Ovary (tissue), 3 donors: ENCODE data around the gene AIFM1.

Experiments used
- POLR2A ChIP-seq: fragments of 450-650 bp; IDR thresholded peaks from one replicate; pipeline ENCODE4 v1.6.1; 2017; ENCODE audit warnings: antibody characterized with exemption, mild to moderate bottlenecking, moderate library complexity
- TF ChIP-seq, protein P1 (sequence below), 3 donors: fragments of 450-650 bp in 2 of 3; fragments of 200-600 bp in 1 of 3; IDR thresholded peaks; one replicate each; pipeline versions ENCODE4 v1.5.1 to v1.8.0; 2016 to 2022; ENCODE audit warnings: antibody characterized with exemption in 3 of 3, mild to moderate bottlenecking in 1 of 3
- donor health status: DM: no; HTN: no; CAD: no.

DNA sequence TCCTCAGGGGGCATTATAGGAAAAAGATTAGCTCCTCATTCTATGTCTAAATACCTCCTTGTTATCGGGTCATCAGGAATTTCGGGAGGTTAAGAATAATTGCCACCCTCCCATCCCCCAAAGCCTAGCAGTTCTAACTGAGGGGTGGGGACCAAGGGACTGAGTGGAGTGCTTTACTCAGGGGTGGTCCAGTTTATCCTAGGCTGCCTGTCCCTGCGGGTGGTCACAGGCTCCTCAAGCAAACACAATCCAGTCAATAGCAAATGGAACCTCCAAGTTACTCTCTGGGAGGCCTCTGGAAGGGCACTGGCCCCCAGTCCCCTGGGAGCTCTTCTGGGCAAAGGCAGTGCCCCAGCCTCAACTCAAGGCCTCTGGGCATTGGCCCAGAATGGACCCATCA lies 62.0 kb downstream of the AIFM1 start:
- TF ChIP-seq, protein P1, sequence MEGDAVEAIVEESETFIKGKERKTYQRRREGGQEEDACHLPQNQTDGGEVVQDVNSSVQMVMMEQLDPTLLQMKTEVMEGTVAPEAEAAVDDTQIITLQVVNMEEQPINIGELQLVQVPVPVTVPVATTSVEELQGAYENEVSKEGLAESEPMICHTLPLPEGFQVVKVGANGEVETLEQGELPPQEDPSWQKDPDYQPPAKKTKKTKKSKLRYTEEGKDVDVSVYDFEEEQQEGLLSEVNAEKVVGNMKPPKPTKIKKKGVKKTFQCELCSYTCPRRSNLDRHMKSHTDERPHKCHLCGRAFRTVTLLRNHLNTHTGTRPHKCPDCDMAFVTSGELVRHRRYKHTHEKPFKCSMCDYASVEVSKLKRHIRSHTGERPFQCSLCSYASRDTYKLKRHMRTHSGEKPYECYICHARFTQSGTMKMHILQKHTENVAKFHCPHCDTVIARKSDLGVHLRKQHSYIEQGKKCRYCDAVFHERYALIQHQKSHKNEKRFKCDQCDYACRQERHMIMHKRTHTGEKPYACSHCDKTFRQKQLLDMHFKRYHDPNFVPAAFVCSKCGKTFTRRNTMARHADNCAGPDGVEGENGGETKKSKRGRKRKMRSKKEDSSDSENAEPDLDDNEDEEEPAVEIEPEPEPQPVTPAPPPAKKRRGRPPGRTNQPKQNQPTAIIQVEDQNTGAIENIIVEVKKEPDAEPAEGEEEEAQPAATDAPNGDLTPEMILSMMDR (IDR thresholded peaks at IDR 0.05), result no peak
- TF ChIP-seq POLR2A, result no peak
